Endothelial cell of umbilical vein (primary cell): Measurements from ENCODE around the gene MLPH. TPM values are rescaled to one million over a fixed set of nuclear protein-coding genes. Genes with fewer than 3 reads are reported as not detected.

Experiments used
- BruUV-seq: library from RNA; stranded (reverse); fragments of 400-500 nt; replicated peaks from 2 replicates; lab custom pipeline; 2021; lab: Mats Ljungman, UMichigan
- CTCF ChIA-PET: fragments of 300-600, 350-600 bp; sonication (Branson Sonifier 250); formaldehyde crosslinking; loops from one replicate; lab custom pipeline; 2021; ENCODE audit warnings: antibody characterized with exemption, inconsistent platforms; lab: Charles Lee
- POLR2A ChIA-PET: fragments of 300-600, 350-600 bp; sonication (Branson Sonifier 250); formaldehyde crosslinking; loops from one replicate; lab custom pipeline; 2021; ENCODE audit warnings: antibody characterized with exemption, inconsistent platforms; lab: Charles Lee
- DNase-seq: peaks from one replicate; pipeline ENCODE4 v3.0.0-alpha.2; 2011; ENCODE audit warnings: low read depth, low spot score
- FAIRE-seq: peaks from 2 replicates; lab custom pipeline; 2011; peaks lifted over from hg19 to GRCh38; lab: Jason Lieb, UNC
- H2AFZ ChIP-seq: 2 replicates; pipeline ENCODE4 v1.6.0; 2012; ENCODE audit warnings: low read depth, low read length, control low read depth, inconsistent platforms
- H3K27ac ChIP-seq: 2 replicates; pipeline ENCODE4 v1.5.1; 2011; ENCODE audit warnings: low read depth, mild to moderate bottlenecking, control low read depth, low read length, moderate library complexity; ENCODE audit not compliant: insufficient read depth
- H3K27me3 ChIP-seq, 2 experiments: 2 replicates each; pipeline versions ENCODE4 v1.6.0 to v1.6.1; 2011; ENCODE audit warnings: low read length in 2 of 2, mixed read lengths in 1 of 2; ENCODE audit not compliant: control insufficient read depth in 2 of 2, insufficient read depth in 2 of 2
- H3K36me3 ChIP-seq, 2 experiments: 2 replicates in 1 of 2; 3 replicates in 1 of 2; pipeline ENCODE4 v1.5.1; 2011; ENCODE audit warnings: low read length in 2 of 2, mild to moderate bottlenecking in 1 of 2, moderate library complexity in 1 of 2; ENCODE audit not compliant: control insufficient read depth in 2 of 2, insufficient read depth in 2 of 2; ENCODE audit errors: extremely low read depth in 1 of 2
- H3K4me1 ChIP-seq: 3 replicates; pipeline ENCODE4 v1.5.1; 2011; ENCODE audit warnings: mild to moderate bottlenecking, low read length; ENCODE audit not compliant: control insufficient read depth, insufficient read depth; ENCODE audit errors: extremely low read depth
- H3K4me2 ChIP-seq: 2 replicates; pipeline ENCODE4 v1.6.1; 2011; ENCODE audit warnings: low read length, control low read depth, mixed read lengths; ENCODE audit not compliant: insufficient read depth
- H3K4me3 ChIP-seq, 3 experiments: fragments of 200-600 bp in 1 of 3; sonication (generic), shearing (Covaris generic) in 1 of 3; replicated peaks in 1 of 3; 2 replicates each; pipeline ENCODE4 v1.5.1; 2011 to 2016; ENCODE audit warnings: control low read depth in 3 of 3, low read length in 3 of 3, mild to moderate bottlenecking in 2 of 3, inconsistent platforms in 1 of 3, low read depth in 1 of 3, moderate library complexity in 1 of 3; ENCODE audit not compliant: insufficient read depth in 1 of 3
- H3K79me2 ChIP-seq: 2 replicates; pipeline ENCODE4 v1.6.0; 2012; ENCODE audit warnings: low read length, inconsistent platforms; ENCODE audit not compliant: control insufficient read depth, insufficient read depth
- H3K9ac ChIP-seq: replicated peaks from 2 replicates; pipeline ENCODE3; 2011; ENCODE audit warnings: low read length, control low read depth; ENCODE audit not compliant: insufficient read depth; ENCODE audit errors: extremely low read depth
- H3K9me1 ChIP-seq: replicated peaks from 3 replicates; pipeline ENCODE4 v1.6.0; 2011; ENCODE audit warnings: mild to moderate bottlenecking, low read length; ENCODE audit not compliant: control insufficient read depth, insufficient read depth; ENCODE audit errors: extremely low read depth
- H3K9me3 ChIP-seq: replicated peaks from 2 replicates; pipeline ENCODE4 v1.5.1; 2012; ENCODE audit warnings: low read length, inconsistent platforms; ENCODE audit not compliant: control insufficient read depth, insufficient read depth
- H4K20me1 ChIP-seq: replicated peaks from 2 replicates; pipeline ENCODE3; 2011; ENCODE audit warnings: mild to moderate bottlenecking, low read length; ENCODE audit not compliant: control insufficient read depth, insufficient read depth; ENCODE audit errors: extremely low read depth
- CTCF ChIP-seq, 2 donors: IDR thresholded peaks; 1 replicate in 1 of 2; 2 replicates in 1 of 2; pipeline ENCODE4 v1.5.1; 2011; ENCODE audit warnings: low read length in 2 of 2, mild to moderate bottlenecking in 2 of 2, moderate library complexity in 2 of 2, control low read depth in 1 of 2, inconsistent platforms in 1 of 2, low read depth in 1 of 2; ENCODE audit not compliant: insufficient read depth in 1 of 2; ENCODE audit errors: extremely low read depth in 1 of 2
- JUN ChIP-seq: IDR thresholded peaks from 2 replicates; pipeline ENCODE4 v1.6.1; 2011; ENCODE audit warnings: borderline replicate concordance, low read depth; ENCODE audit not compliant: insufficient read length, insufficient read depth
- MAX ChIP-seq: IDR thresholded peaks from 2 replicates; pipeline ENCODE4 v1.6.1; 2011; ENCODE audit not compliant: insufficient read depth, insufficient read length
- MYC ChIP-seq: IDR thresholded peaks from one replicate; pipeline ENCODE4 v1.6.1; 2011; ENCODE audit warnings: mild to moderate bottlenecking, low read depth, low read length
- POLR2A ChIP-seq: IDR thresholded peaks from 2 replicates; pipeline ENCODE4 v1.6.1; 2012; ENCODE audit warnings: low read depth, mild to moderate bottlenecking, control low read depth, low read length
- POLR2AphosphoS5 ChIP-seq: IDR thresholded peaks from 2 replicates; pipeline ENCODE4 v1.6.1; 2012; ENCODE audit warnings: low read depth, mild to moderate bottlenecking, control low read depth, low read length, moderate library complexity; ENCODE audit not compliant: insufficient read depth
- dilution Hi-C: fragments of 300-500 bp; cut with MboI; formaldehyde crosslinking; loops from one replicate; pipeline ENCODE4 v1.15.0; 2019; ENCODE audit warnings: low sequenced_read_pairs; ENCODE audit not compliant: extremely low pct_ligation_motif_present
- intact Hi-C: fragments of 100-400 bp; cut with micrococcal nuclease; formaldehyde crosslinking; loops from one replicate; pipeline ENCODE4 v1.10.0; 2022
- polyA plus RNA-seq, 4 experiments: library from polyadenylated mRNA; depleted of rRNA in 3 of 4; stranded (reverse) in 3 of 4; unstranded in 1 of 4; fragments of >200 nt; gene quantifications; 2 replicates each; pipeline versions ENCODE4 v1.2.1 to v1.2.3, GENCODE V29; 2011 to 2012; ENCODE audit warnings: missing spikeins in 1 of 4
- total RNA-seq: library from RNA; stranded (reverse); gene quantifications from 2 replicates; pipeline ENCODE4 v1.2.3, GENCODE V29; 2021

Gene MLPH
- total and polyA plus RNA-seq, 2 donors (not counting 3 experiments of a cell fraction or from before 2014, with no cell fraction given) = not detected

- no peak overlapping the region for H2AFZ ChIP-seq
- peaks cover 20% of the 10 kb centered on the region for H3K4me1 ChIP-seq
These were observed 10.8 kb downstream of the MLPH start for GRCh38 chr2:237497838-237498186.

GRCh38 chr2:237498341-237498740 lies 11.3 kb downstream of the MLPH start:
- H3K4me3 ChIP-seq = no peak overlapping the region
- H3K9me3 ChIP-seq = no peaks in the 10 kb centered on the region
- DNase-seq (no peak), FAIRE-seq (no peak)
- H3K9ac ChIP-seq = no peak overlapping the region
- ChIA-PET CTCF (interaction anchor here (1.0 to 2.1 kb wide), 2 partner anchors 14 to 74 kb away, joined by 3 to 6 read pairs; no protein-coding TSS in a partner anchor), POLR2A (no interaction called here)
- no peaks in the 10 kb centered on the region for H4K20me1 ChIP-seq
- no peak overlapping the region for H2AFZ ChIP-seq
- H3K4me2 ChIP-seq = no peak overlapping the region
- no peaks in the 10 kb centered on the region for H3K79me2 ChIP-seq
- no peak overlapping the region for H3K27ac ChIP-seq
- H3K9me1 ChIP-seq = no peaks in the 10 kb centered on the region
- BruUV-seq = no TSS peak
- peaks cover 3 to 4% of the 10 kb centered on the region in 2 experiments for H3K27me3 ChIP-seq
- TF ChIP-seq MYC (no peak), MAX (no peak), POLR2A (no peak), CTCF (IDR thresholded peaks at IDR 0.05; ENCODE audit: extremely low read depth in 1 of 2, insufficient read depth in 1 of 2, low read depth in 1 of 2, low read length in 2 of 2) (no peak), POLR2AphosphoS5 (no peak)
- dilution Hi-C loops (no loop called here), intact Hi-C loops (no loop called here)
- peaks cover 20% of the 10 kb centered on the region for H3K4me1 ChIP-seq
- H3K36me3 ChIP-seq = no peaks in the 10 kb centered on the region

More at GRCh38 chr2:237497838-237498186, 10.8 kb downstream of the MLPH start:
- H3K27me3 ChIP-seq = peaks cover 3 to 4% of the 10 kb centered on the region in 2 experiments
- H3K27ac ChIP-seq = no peak overlapping the region
- H4K20me1 ChIP-seq = no peaks in the 10 kb centered on the region
- FAIRE-seq (no peak), DNase-seq (no peak)
- no peak overlapping the region for H3K4me2 ChIP-seq
- no peaks in the 10 kb centered on the region for H3K79me2 ChIP-seq
- H3K36me3 ChIP-seq = no peaks in the 10 kb centered on the region
- H3K9me1 ChIP-seq = no peaks in the 10 kb centered on the region
- POLR2A ChIA-PET = no interaction called here
- H3K9me3 ChIP-seq = no peaks in the 10 kb centered on the region
- dilution Hi-C loops = no loop called here
- H3K9ac ChIP-seq = no peak overlapping the region
- no TSS peak for BruUV-seq
- no peak for TF ChIP-seq JUN
- TF ChIP-seq POLR2AphosphoS5 = no peak
- TF ChIP-seq MAX = no peak
- CTCF ChIA-PET = interaction anchor here (1.0 to 2.1 kb wide), 2 partner anchors 15 to 74 kb away, joined by 3 to 6 read pairs; no protein-coding TSS in a partner anchor
- H3K4me3 ChIP-seq = no peak overlapping the region
- intact Hi-C loops = no loop called here
